ENCODE results near the gene SLC38A3.

The SLC38A3 gene

GRCh38 chr3:50269977-50270413 is 64.9 kb downstream of the SLC38A3 start:
- DNase-seq: no peak

GRCh38 chr3:50270422-50271224 is 65.6 kb downstream of the SLC38A3 start:
- no peak for DNase-seq
